GM21528 (cell line): ENCODE measurements around the gene ABCC9.

Experiments used
- ATAC-seq: cut with Tn5 transposase; IDR thresholded peaks from one replicate; pipeline ENCODE4 v1.9.1; 2021; ENCODE audit warnings: mild to moderate bottlenecking, moderate library complexity; ENCODE audit not compliant: unreplicated experiment, low FRiP score

Gene ABCC9

DNA sequence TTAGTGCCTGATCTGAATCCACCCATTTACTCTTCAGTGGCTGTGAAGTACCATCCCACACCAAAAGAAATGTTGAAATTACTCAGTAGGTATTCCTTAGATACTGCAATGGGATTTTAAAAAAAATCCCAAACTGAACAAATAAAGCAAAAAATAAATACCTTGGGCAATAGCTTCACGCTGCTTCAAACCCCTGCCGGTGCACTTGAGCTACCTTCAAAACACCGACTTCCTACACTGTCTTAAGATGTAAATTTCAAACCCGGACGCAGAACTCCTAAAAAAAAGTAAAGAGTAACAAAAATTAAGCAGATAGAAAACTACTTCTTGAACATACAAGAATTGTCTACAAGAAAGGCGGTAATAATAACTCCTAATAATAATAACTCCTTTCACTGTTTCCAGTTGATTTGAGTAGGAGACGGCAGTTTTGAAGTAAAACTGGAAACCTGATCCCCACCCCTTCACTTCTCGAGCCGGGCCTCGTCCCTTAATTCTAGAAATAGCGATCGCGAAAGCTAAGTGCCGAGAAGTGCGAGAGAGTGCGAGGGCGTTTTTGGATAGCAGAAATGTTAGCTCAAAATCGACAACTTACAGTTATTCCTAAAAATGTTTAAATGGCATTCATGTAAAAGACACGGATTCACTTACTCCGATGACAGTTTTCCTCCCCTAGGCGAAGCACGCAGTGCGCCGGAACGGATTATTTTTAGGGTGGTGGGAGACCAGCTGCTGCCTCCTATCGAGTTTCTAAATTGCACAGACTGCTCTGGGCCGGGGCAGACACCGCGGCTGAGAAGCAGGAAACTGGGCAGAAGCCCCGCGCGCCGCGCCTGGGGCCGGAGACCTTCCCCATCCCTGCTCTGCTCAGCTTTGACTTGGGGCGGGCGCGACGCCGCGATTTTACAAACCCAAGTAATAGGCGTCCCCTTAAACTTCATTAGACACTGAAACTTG, at the start of gene ABCC9:
Gene ABCC9 (minus strand): TSS at position 878 of the 957 bp plus-strand sequence. CDS start 4,752 bp downstream, outside the sequence.
- no peak for ATAC-seq

DNA sequence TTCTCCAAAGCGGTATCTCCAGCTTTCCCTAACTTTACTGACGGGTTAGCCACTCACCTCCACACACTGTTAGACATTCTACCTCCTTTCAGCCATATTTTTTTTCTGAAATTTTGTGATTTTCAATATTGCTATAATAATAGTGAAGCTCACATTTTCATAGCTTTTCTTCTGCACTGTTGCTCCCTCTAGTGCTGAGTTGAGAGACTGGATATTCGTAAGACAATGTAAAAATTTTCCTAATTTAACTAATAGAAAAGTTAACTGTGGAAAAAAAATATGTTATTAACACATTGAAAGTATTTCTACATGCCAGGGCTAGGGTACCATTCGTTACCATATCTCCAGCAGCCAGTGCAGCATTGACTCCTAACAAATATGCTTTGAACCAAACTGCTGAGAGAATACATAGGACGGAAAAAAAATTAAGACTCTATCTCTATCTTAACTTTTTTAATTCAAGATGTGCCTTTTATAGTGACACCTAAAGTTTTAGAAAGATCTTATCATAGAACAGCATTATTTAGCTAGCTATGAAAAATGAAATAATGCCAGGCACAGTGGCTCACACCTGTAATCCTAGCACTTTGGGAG, 48.7 kb upstream of the ABCC9 start:
- ATAC-seq, result no peak

DNA sequence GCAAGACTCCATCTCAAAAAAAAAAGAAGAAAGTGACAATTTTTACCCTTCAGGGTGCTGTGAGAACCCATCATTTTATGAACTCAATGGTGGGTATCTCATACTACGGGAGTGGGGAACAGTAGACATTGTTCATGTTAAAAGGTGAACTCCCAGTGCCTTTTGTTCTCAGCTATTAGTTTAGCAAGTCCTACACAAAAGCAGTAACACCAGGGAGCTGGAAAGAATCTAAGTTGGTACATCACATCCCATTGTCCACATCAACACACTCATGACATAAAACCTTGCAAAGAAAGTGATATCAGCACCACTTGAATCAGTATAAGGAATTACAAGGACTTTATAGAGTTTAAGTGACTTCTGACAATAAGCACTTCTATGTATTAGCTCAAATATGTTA, 47.4 kb upstream of the ABCC9 start:
- no peak for ATAC-seq

DNA sequence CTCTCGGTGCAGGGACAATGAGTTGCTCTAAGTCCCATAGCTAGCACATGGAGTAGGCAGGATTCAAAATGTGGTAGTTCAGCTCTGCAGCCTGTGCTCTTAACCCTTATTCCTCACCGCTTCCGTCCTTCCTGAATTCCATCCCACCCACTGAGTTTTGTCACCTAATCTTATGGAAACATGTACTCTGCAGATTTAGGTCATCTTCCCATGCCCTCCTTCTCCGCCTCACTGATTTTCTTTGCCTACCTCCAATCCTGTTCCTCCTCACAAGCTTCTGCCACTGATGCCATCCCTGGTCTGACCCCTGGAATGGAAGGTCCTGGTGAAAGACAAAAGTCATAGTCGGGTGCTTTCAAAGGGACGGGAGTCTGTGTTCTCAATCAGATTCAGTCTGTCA, 46.5 kb upstream of the ABCC9 start:
- no peak for ATAC-seq

DNA sequence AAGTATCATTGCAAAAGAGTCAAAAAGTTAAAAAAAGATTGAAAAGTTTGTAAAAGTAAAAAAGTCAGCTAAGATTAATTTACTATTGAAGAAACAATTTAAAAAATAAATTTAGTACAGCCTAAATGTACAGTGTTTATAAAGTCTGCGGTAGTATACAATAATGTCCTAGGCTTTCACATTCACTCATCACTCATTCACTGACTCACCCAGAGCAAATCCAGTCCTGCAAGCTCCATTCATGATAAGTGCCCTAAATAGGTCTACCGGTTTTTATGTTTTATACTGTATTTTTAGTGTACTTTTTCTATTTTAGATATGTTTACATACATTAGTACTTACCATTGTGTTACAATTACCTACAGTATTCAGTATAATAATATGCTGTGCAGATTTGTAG, 43.9 kb upstream of the ABCC9 start:
- no peak for ATAC-seq

DNA sequence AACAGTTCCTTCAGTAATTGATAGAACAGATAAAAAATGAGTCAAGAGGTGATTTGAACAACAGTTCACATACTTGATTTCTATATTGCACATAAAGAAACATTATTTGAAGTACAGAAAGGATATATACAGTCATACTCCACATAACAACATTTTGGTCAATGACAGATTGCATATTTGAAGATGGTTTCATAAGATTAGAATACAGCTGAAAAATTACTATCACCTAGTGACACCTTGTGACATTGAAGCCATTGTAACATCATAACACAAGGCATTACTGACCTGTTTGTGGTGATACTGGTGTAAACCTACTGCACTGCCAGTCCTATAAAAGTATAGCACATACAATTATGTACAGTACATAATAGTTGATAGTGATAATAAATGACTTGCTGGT, 43.1 kb upstream of the ABCC9 start:
- ATAC-seq, result no peak

DNA sequence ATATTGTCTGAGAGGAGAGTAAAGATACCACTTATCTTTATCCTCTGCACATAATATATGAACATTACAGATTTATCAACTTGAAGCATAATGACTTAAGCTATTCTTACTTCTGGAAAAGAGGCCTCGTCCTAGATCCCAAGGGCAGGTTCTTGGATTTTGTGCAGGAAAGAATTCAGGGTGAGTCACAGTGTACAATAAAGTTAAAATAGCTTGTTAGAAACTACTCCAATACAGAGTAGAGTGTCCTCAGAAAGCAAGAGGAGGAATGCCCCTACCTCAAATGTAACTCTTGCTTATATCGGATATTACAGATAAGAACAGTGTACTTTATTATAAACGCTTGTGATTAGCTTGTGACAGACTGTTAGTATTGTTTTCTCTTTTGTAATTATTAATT, 41.9 kb upstream of the ABCC9 start:
- no peak for ATAC-seq

DNA sequence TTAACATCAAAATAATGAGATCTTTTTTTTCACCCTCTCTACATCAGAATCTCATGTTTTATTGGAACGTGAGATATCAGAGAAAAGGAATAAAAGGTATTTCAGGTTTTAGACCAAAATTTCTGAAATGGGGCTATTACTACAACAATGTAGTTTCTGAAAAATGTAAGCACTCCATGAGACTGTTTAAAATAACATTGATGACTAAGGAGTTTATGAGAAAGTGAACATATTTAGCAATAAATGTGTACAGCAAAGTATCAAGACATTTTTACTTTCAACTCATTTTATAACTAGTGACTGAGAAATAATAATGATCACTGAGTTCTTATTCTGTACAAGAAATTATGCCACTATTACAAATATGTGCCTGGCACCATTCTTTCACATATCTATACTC, 39.3 kb upstream of the ABCC9 start:
- no peak for ATAC-seq

DNA sequence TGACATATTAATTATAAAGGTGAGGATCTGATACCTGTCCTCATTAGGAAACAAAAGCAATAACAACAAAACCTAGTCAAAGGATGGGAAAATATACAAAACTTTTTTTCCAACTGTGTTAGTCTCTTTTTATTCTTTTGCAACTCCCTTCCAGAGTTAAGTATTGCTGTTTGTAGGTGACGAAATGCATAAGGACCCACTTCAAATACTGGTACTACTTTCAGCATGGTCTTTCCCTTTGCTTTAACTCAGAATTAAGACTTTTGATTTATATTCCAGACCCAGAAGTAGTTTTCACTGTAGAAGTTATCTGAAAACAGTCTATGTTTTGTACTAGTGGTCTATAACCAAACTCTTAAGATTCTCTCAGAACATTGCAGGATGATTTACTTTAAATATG, 34.1 kb upstream of the ABCC9 start:
- no peak for ATAC-seq

DNA sequence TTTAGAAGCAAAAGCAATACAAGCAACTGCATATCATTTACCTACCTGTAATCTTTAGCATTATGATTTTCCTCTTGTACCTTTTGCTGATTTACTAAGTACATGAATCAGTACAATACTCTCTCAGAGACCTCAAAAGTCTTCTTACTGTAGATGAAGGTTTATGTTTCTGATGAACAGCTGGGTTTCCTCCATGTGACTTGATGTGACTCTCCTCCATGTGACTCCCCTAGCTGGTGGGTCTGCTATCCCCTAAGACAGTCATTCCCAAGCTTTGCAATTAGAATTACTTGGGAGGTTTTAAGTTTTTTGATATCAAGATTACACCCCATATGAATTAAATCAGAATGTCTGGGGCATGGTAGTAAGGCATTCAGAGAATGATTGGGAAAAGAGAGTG, 32.0 kb upstream of the ABCC9 start:
- no peak for ATAC-seq

DNA sequence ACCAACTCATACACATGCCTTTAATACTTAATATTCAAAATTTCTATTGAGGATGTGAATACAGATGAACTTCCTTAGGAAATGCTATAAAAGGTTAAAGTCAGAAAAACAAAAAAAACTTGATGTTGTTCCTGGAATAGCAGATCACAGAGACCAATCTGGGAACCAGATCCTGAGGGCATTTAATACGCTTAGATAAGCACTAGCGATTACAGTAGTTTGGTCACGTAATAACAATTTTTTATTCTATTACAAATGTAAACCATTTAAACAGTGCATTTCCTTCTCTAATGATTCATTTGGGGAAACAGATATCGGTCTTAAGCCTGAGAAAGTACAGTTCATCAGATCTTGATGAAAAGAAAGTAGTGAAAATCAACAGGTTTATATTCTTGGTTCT, 30.8 kb upstream of the ABCC9 start:
- no peak for ATAC-seq

DNA sequence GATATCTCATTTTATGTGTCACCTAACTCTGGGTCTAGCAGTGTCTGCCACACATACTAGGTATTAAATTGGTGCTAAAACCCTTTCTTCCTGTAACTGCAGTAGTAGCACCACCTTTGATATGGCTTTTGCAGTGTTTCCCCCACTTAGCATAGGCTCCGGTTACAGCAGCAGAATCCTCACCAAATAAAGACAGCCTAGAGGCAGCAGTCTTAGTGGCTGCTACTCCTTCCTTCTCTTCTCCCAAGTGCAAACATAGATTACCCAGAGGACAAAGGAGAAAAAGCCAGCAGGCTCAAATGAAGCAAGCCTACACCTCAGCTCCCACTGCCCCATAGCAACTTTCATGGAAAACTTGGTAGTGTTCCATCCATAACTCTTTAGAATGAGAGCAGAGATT, 30.1 kb upstream of the ABCC9 start:
- no peak for ATAC-seq

DNA sequence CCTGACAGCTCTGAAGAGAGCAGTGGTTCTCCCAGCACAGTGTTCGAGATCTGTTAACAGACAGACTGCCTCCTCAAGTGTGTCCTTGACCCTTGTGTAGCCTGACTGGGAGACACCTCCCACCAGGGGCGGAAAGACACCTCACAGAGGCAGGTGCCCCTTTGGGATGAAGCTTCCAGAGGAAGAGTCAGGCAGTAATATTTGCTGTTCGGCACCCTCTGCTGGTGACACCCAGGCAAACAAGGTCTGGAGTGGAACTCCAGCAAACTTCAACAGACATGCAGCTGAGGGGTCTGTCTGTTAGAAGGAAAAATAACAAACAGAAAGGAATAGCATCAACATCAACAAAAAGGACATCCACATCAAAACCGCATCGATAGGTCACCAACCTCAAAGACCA, 21.6 kb upstream of the ABCC9 start:
- no peak for ATAC-seq

DNA sequence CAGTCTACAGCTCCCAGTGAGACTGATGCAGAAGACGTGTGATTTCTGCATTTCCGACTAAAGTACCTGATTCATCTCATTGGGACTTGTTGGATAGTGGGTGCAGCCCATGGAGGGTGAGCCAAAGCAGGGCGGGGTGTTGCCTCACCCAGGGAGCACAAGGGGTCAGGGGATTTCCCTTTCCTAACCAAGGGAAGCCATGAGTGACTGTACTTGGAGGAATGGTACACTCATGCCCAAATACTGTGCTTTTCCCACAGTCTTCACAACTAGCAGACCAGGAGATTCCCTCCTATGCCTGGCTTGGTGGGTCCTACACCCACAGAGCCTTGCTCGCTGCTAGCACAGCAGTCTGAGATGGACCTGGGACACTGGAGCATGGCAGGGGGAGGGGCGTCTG, 21.0 kb upstream of the ABCC9 start:
- no peak for ATAC-seq

DNA sequence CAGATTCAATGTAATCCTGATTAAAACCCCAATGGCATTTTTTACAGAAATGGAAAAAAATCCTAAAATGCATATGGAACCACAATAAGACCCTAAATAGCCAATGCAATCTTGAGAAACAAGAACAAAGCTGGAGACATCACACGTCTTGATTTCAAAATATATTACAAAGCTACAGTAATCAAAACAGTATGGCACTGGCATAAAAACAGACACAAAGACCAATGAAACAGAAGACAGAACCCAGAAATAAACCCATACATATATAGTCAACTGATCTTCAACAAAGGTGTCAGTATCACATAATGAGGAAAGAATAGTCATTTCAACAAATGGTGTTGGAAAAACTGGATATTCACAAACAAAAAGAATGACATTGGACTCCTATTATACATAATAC, 9.4 kb upstream of the ABCC9 start:
- ATAC-seq, result no peak

DNA sequence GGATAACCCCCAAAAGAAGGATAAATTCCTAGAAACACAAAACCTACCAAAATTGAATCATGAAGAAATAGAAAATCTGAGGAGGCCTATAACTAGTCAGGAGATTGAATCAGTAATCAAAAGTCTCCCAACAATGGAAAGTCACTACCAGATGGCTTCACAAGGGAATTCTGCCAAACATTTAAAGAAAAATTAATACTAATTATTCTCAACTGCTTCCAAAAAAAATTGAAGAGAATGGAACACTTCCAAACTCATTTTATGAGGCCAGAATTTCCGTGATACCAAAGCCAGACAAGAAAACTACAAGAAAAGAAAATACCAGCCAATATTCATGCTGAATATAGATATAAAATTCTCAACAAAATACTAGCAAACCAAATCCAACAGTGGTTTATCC, 7.8 kb upstream of the ABCC9 start:
- no peak for ATAC-seq

DNA sequence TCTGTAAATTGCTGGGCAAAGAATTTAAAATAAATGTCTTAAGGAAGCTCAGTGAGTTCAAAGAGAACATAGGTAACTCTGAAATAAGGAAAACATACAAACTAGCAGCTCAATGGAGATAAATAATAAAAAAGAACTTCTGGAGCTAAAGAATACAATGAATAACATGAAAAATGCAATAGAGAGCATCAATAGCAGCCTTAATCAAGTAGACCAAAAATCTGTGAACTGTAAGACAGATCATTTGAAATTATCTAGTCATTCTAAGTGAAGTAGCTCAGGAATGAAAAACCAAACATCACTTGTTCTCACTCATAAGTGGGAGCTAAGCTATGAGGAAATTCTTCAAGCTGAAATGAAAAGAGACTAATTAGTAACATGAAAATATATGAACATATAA, 5.8 kb upstream of the ABCC9 start:
- no peak for ATAC-seq

DNA sequence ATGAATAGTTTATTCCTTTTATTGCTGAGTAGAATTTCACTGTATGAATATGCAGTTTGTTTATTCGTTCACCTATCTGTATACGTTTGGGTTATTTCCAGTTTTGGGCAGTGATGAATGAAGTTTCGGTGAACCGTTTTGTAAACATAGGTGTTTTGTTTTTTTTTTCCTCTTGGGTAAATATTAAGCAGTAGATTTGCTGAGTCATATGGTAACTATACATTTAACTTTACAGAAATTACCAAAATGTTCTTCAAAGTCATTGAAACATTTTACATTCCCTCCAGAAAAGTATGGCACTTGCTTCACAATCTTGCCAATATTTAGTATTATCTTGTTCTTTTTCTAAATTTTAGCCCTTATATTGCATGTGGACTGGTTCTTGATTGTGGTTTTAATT, 3.8 kb upstream of the ABCC9 start:
- ATAC-seq, result no peak

DNA sequence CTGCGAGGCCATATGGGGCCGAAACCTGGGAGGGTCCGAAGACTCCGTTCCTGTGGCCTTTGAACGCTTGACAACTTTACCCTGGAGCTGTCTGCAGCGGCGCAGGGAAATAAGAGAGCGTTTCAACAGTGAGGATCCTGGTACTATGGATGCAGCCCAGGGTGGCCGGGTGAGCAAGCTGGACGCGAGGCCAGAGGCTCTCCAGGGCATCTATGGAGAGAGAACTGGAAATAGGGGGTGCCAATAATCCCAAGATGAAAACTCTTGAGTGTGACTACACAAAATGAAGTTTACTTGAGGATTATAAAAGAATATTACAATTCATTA, 1.1 kb upstream of the ABCC9 start:
- no peak for ATAC-seq

DNA sequence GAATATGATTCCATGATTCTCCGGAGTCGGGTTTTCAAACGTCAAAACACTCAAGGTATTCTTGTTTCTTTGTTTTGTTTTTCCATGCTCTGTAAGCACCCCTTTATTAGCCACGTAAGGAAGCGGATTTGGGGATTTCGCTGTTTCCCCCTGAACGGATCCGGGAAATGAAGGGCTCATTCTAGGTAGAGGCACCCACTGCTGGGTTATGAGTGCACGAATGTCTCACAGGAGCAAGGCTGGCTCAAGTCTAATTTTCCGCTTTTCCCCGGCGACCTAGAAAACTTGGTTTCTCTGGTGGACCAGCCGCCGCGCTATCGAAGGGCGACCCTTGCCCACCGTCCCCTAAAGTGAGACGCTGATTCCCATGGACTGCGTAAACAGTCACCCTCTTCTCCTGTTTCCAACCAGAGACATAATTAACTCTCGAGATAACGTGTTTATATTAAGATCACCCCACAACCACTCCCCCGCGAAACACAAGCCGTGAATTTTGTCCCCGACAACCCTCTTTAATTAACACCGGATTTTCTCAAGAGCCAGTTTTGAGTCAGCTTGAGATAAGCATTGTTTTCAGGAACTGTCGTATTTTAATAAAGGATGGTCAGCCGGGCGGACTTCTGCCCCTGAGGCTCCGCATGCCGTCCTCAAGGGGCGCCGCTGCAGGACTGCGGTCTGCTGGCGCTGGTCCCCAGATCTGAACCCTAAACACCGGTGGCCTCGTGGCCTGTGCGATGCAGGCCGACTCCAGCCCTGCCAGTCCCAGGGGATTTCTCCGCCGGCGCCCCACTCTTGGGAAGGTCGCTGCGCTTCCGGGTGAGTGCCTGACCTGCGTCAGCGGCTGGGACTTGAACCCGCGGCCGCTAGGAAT, 515 bp upstream of the ABCC9 start:
- no peak for ATAC-seq

DNA sequence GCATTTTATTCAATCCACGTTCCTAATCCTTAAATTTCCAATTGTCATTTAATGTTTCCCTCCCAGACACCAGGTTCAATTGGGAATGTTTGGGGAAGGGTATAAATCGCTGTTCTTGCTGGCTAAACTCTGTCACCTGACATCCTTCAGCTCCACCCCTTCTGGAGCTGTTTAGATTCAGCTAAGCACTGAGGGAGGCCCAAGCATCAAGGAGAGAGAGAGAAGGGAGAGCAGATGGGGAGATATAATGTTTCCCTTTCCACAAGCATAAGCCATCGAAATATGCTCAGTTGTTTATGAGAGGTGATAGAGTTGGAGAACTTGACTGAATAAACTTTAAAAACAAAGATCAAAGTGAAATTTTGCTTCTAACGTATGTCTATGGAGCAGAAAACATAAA, 1.8 kb downstream of the ABCC9 start:
- no peak for ATAC-seq
